Kasumi-1 (cell line): ENCODE measurements around the gene TNFRSF9.
A peak's percentile ranks its signal among the peaks of the same experiment; 100 is the strongest.
"Not testable (repeated sequence)": the region's sequence is repeated elsewhere in the genome, so short reads cannot be mapped to it uniquely, and the experiment has no call there.

Source experiments
- DNase-seq, 2 experiments: peaks; one replicate each; lab custom pipeline; 2025; lab: John Stamatoyannopoulos, UW

The TNFRSF9 gene

GRCh38 chr1:7960867-7961215 is 20.2 kb upstream of the TNFRSF9 start:
- DNase-seq: peak in 1 of 2 experiments; percentile 46

DNA sequence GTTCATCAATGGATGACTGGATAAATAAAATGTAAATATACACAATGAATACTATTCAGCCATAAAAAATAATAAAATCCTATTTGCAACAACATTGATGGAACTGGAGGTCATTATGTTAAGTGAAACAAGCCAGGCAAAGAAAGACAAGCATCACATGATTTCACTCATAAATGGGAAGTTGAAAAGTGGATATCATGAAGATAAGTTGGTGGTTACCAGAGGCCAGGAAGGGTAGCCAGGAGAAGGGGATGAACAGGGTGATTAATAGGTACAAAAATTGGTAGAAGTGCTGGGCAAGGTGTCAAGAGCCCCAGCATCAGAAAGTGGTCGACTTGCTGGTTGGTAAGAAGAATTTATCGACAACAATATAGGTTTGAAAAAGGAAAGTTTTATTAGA is 19.5 kb upstream of the TNFRSF9 start:
- DNase-seq: peak in 1 of 2 experiments; percentile 21

DNA sequence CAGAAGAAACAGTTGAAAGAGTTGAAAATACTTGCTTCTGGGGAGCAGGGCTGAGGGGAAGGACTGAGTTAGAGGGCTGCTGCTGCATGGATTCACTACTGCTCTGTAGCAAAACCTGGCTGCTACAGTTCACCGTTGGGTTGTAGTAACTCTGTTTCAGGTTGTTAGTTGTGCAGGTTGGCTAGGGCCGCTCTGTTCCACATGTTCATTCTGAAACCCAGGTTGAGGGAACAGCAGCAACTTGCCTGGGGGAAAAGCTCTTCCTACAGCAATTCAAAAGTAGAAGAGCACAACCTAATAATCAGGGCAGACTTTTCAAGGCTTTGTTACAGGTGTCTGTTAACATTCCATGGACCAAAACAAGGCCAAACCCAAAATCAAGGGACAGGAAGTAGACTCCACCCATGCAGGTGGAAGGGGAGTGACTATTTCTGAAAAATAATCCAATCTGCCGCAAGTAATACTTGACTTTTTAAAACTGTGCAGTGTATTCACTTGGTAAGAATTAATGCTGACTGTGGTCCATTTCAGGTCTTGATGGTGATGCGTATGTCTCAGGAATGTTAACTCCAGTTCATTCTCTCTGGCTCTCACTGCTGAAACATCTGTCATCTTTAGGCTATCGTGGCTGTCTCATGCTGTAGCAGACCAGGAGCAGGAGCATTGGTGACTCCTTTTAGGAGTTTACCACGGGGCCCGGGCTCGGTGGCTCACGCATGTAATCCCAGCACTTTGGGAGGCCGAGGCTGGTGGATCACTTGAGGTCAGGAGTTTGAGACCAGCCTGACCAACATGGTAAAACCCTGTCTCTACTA is 15.8 kb upstream of the TNFRSF9 start:
- no peak for DNase-seq

GRCh38 chr1:7954683-7955082 is 14.0 kb upstream of the TNFRSF9 start:
- peak in 1 of 2 experiments; percentile 40 for DNase-seq

GRCh38 chr1:7953850-7954609 is 13.4 kb upstream of the TNFRSF9 start:
- DNase-seq: peak; percentile 68 to 81

DNA sequence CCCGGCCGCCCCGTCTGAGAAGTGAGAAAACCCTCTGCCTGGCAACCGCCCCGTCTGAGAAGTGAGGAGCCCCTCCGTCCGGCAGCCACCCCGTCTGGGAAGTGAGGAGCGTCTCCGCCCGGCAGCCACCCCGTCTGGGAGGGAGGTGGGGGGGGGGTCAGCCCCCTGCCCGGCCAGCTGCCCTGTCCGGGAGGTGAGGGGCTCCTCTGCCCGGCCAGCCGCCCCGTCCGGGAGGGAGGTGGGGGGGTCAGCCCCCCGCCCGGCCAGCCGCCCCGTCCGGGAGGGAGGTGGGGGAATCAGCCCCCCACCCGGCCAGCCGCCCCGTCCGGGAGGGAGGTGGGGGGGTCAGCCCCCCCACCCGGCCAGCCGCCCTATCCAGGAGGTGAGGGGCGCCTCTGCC is 12.2 kb upstream of the TNFRSF9 start:
- DNase-seq: not testable (repeated sequence)

DNA sequence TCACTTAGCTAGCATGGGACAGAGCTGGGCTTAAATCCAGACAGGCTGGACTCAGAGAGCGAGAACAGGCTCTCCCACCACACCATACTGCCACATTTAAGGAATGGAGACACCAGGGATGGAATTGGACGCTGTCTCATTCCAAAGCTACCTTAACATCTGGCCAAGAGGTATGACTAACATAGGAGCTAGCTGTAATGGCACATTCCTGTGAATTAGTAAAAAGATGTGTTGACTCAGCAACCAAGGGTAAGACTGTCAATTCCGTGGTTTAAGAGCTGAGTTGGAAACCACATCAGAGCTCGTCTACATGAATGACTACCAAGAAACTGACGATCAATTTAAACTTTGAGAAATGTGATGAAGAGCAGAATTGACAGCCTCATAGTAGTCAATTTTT is 8.3 kb upstream of the TNFRSF9 start:
- DNase-seq: no peak

DNA sequence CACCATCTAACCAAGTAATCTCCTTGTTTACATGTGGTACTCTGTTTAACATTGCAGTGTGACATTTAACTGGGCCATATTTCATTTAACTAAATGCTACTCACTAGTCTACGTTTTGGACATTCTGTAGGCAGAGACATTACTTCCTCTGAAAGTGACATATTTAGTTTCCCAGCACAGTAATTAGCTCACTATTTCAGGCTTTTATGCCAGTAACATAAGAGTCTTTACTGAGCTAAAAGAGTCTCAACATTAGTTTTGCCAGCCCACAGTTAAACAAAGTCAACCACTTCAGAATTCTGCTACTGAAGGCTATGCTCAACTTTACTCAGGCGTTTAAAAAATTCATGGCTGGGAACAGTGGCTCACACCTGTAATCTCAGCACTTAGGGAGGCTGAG is 2.6 kb upstream of the TNFRSF9 start:
- DNase-seq: no peak

DNA sequence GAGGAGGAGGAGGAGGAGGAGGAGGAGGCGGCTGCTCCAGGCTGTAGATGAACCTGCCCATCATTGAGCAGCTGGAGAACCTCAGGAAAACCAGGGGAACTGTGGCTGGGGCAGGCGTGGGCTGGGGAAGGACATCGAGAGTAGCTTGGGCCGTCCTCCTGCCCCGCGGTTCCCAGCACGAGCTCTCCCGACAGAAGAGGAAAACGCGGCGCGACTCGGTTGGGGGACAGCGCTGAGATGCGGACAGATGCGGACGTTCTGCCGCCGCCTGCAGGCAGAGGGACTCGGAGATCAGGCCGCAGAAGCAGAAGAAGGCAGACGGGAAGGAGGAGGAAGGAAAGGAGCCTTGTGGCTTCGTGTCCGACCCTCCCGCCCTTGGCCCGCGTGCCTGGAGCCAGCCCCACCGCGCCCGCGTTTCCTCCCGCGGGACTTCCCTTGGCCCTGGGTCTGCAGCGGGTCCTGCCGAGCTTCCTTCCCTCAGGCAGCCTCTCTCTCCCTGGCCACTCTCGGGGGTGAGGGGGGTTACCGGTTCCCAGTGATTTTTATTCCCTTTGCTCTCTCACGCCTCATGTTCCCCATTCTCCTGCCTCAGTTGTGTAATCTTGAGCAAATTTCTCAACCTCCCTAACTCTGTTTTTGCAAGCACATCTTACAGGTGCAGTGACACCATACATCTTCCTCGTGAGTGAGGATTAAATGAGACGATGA is 1.7 kb upstream of the TNFRSF9 start:
- peak; percentile 79 to 90 for DNase-seq

GRCh38 chr1:7941437-7941793 is 776 bp upstream of the TNFRSF9 start:
- no peak for DNase-seq

DNA sequence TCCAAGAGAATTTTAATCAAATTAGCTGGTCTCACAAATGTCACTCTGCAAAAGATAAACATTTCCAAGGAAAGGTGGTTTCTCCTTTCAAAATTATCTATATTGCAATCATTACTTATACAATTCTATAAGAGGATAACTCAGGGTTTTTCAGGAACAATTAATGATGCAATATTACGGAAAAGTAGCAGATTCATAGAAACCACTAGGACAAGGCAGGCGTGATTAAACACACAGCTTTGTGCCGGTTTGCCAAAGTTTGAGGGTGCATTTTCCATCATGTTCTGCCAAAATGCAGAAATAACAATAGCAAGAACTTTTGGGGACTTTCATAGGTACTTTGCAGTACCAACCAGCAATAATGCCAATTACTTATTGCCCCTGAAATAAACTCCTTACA is 605 bp downstream of the TNFRSF9 start:
- no peak for DNase-seq

- DNase-seq: no peak
These were observed 2.6 kb downstream of the TNFRSF9 start for GRCh38 chr1:7938070-7938469.

DNA sequence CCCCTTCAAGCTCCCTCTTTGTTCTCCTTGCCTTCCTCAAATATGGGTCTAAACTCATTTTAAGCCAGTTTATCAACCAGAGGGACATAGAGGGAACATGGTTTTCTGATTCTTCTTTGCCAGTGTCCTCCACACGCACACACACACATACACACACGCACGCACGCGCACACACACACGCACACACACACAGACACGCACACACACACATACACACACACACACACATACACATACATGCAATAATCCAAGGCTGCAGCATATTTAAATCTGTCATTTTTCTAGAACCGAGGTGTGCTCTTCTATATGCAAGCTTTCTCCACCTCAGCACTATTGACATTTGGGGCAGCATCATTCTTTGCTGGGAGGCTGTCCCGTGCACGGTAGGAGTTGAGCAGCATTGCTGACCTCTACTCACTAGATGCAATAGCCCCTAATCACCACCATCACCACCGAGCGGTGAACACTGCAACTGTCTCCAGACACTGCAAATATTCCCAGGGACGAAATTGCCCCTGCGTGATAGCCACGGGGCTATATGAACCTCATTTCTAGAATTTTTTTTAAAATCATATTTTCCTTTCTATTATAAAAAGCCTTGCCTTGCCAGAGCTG is 8.0 kb downstream of the TNFRSF9 start:
- no peak for DNase-seq

- no peak for DNase-seq
These were observed 9.2 kb downstream of the TNFRSF9 start for GRCh38 chr1:7931446-7931812.

- DNase-seq: no peak
These were observed 9.8 kb downstream of the TNFRSF9 start for GRCh38 chr1:7930645-7931445.

DNA sequence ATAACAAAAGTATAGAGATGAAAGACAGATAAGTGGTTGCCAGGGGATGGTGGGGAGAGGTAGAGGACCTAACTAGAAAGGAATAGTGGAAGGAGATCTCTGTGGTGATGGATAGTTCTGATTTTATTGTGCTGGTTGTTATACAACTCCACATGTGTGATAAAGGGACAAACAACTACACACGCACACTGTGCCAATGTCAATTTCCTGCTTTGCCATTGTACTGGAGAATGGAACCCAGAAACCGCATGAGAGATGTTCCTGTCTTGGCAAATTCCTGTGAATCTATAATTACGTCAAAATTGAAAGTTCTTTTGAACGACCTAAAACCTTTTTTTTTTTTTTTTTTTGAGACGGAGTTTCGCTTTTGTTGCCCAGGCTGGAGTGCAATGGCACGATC is 11.0 kb downstream of the TNFRSF9 start:
- no peak for DNase-seq

- DNase-seq: no peak
These were observed 12.4 kb downstream of the TNFRSF9 start for GRCh38 chr1:7928247-7928646.

DNA sequence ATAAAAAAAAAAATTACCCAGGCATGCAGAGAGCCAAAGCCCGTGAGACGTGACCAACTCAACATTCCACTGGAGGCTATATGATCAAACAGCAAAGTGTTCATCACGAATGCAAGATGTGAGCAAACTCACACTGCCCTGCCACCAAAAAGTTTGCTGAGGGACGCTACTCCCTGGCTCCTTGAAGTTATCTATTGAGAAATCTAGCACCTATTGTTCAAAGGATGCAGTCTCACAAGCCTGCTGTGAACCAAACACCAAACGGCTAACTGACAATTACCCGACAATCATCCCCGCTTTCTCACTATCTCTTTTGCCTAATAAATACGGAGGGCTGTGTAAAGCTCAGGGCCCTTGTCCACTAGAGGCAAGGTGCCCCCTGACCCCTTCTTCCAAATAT is 13.6 kb downstream of the TNFRSF9 start:
- not testable (repeated sequence) for DNase-seq

DNA sequence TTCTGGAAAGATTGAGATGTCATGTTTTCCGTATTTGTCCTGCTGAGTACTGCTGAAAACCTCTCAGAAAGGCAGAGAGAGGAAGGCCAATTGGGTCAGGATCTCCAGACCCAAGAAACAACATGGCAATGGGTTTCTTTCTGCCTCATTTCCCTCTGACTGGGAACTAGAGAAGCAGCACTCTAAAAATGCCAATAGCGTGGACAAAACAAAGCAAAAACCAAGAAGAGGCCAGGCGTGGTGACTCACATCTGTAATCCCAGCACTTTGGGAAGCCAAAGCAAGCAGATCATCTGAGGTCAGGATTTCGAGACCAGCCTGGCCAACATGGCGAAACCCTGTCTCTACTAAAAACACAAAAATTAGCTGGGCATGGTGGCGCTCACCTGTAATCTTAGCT is 18.3 kb downstream of the TNFRSF9 start:
- DNase-seq: no peak

DNA sequence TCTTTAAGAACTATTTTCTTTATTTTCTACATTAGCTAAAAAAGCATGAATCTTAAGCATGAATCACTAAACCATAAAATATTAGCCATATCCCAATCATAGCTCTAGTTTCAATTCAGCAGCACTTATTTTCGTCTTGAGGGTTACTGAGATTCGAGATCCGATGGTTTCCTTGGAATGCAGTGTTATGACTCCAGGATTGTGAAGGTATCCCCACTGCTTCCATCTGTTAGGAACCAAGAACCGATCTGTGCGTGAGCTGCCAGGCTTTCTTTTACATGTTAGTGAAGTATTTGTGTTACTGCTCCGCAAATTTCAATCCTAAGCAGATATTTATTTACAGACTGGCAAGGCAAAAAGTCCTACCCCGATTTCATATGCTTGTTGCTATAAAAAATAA is 18.8 kb downstream of the TNFRSF9 start:
- DNase-seq: no peak

DNA sequence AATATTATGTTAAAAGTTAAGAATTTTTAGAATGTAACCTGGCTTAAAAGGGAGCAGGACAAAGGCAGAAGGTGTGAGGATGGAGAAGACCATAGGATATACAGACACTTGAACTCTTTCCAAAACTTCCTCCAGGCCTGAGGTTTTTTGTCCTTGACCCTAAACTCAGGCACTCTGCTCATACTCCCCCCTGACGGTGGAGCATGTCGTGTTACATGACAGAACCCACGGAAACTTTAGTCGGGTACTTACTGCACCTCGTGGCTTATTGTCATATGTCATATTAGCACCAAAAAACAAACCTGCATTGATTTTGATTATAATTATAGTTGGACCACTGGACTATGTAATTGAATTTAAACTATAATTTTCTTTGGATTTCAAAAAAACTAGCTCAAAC is 20.8 kb downstream of the TNFRSF9 start:
- DNase-seq: no peak

DNA sequence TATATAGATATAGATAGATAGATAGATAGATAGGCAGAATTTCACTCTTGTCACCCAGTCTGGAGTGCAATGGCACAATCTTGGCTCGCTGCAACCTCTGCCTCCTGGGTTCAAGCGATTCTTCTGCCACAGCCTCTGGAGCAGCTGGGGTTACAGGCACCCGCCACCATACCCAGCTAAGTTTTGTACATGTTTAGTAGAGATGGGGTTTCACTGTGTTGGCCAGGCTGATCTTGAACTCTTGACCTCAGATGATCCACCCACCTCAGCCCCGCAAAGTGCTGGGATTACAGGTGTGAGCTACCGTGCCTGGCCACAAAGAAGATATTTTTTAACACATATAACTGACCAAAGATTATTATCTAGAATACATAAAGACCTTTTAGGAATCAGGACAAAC is 22.7 kb downstream of the TNFRSF9 start:
- DNase-seq: not testable (repeated sequence)
